ENCODE data around the gene RFX3. TPM values are rescaled to one million over a fixed set of nuclear protein-coding genes. Genes with fewer than 3 reads are reported as not detected.

RFX3 gene
- total and polyA plus RNA-seq, 2 of the 13 experiments (the other 11 are each of a cell fraction or from before 2014, with no cell fraction given) = 2.7 to 5.3 TPM

DNA sequence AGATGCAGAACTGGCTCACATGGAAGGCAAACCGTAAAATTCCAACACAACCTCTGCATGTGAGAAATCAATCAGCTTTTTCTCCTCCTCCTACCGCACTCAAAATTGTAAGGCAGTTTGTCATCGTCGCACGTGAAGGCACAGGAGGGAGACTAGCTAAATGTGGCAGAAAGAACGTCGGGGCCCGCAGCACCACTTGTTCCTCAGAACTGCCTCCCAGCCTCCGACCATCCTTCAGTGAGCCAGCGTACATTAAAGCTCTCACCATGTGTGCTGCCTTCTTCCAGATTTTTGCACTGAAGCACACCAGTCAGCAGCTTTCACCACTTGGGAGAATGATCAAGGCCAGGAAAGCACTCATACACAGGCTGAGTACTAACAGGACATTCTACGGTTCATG is 105.9 kb downstream of the RFX3 start:
- H2AFZ ChIP-seq (ENCODE audit: low read length) = no peak overlapping the region
- H3K9ac ChIP-seq (ENCODE audit: insufficient read depth, low read depth, low read length) = no peak overlapping the region
- H3K4me3 ChIP-seq (replicated peaks in 1 of 3; ENCODE audit: insufficient read depth in 1 of 3, low read depth in 2 of 3, low read length in 3 of 3) = no peak overlapping the region
- DNase-seq (ENCODE audit: low spot score) (no peak), FAIRE-seq (no peak), ATAC-seq (no peak)
- POLR2A ChIA-PET = no interaction called here
- no peak overlapping the region for H3K27ac ChIP-seq (ENCODE audit: extremely low read length, insufficient read depth, low read length)
- no TSS peak for BruUV-seq (replicated peaks)
- intact Hi-C loops (cut with micrococcal nuclease; ENCODE audit: unreplicated experiment) (no loop called here), in situ Hi-C loops (cut with HindIII; ENCODE audit: extremely low pct_ligation_motif_present, low pct_unique_long_range_greater_than_20kb) (no loop called here)
- no peaks in the 10 kb centered on the region for H4K20me1 ChIP-seq (ENCODE audit: insufficient read depth, low read length)
- TF ChIP-seq ZNF761 (CRISPR knock-in tag; conservative IDR thresholded peaks at IDR 0.05) (no peak), NR2C2 (CRISPR knock-in tag; IDR thresholded peaks at IDR 0.05; ENCODE audit: borderline replicate concordance) (no peak), NFIC (IDR thresholded peaks at IDR 0.05; ENCODE audit: low read length) (no peak), CBX2 (IDR thresholded peaks at IDR 0.05; ENCODE audit: low read depth, low read length) (no peak), CBX2 (CRISPR knock-in tag; IDR thresholded peaks at IDR 0.05; ENCODE audit: low read depth) (no peak), MED13 (CRISPR knock-in tag; IDR thresholded peaks at IDR 0.05) (no peak), PHF20 (CRISPR knock-in tag; IDR thresholded peaks at IDR 0.05) (no peak), ZNF781 (CRISPR knock-in tag; IDR thresholded peaks at IDR 0.05; ENCODE audit: borderline replicate concordance, not compliant biosample characterization) (no peak), HCFC1 (IDR thresholded peaks at IDR 0.05; ENCODE audit: low read depth, low read length) (no peak), ZBTB20 (CRISPR knock-in tag; IDR thresholded peaks at IDR 0.05; ENCODE audit: borderline replicate concordance, low read depth) (no peak), PLRG1 (conservative IDR thresholded peaks at IDR 0.05) (no peak), TBX3 (IDR thresholded peaks at IDR 0.05; ENCODE audit: borderline replicate concordance) (no peak), ZNF367 (CRISPR knock-in tag; IDR thresholded peaks at IDR 0.05; ENCODE audit: borderline replicate concordance) (no peak), ZNF12 (CRISPR knock-in tag; IDR thresholded peaks at IDR 0.05) (no peak), SP1 (IDR thresholded peaks at IDR 0.05) (no peak), SP1 (CRISPR knock-in tag; IDR thresholded peaks at IDR 0.05) (no peak)
- TF ChIP-seq, protein P1, sequence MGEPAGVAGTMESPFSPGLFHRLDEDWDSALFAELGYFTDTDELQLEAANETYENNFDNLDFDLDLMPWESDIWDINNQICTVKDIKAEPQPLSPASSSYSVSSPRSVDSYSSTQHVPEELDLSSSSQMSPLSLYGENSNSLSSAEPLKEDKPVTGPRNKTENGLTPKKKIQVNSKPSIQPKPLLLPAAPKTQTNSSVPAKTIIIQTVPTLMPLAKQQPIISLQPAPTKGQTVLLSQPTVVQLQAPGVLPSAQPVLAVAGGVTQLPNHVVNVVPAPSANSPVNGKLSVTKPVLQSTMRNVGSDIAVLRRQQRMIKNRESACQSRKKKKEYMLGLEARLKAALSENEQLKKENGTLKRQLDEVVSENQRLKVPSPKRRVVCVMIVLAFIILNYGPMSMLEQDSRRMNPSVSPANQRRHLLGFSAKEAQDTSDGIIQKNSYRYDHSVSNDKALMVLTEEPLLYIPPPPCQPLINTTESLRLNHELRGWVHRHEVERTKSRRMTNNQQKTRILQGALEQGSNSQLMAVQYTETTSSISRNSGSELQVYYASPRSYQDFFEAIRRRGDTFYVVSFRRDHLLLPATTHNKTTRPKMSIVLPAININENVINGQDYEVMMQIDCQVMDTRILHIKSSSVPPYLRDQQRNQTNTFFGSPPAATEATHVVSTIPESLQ (CRISPR knock-in tag; conservative IDR thresholded peaks at IDR 0.05) = no peak
- TF ChIP-seq, protein P2, sequence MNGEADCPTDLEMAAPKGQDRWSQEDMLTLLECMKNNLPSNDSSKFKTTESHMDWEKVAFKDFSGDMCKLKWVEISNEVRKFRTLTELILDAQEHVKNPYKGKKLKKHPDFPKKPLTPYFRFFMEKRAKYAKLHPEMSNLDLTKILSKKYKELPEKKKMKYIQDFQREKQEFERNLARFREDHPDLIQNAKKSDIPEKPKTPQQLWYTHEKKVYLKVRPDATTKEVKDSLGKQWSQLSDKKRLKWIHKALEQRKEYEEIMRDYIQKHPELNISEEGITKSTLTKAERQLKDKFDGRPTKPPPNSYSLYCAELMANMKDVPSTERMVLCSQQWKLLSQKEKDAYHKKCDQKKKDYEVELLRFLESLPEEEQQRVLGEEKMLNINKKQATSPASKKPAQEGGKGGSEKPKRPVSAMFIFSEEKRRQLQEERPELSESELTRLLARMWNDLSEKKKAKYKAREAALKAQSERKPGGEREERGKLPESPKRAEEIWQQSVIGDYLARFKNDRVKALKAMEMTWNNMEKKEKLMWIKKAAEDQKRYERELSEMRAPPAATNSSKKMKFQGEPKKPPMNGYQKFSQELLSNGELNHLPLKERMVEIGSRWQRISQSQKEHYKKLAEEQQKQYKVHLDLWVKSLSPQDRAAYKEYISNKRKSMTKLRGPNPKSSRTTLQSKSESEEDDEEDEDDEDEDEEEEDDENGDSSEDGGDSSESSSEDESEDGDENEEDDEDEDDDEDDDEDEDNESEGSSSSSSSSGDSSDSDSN (CRISPR knock-in tag; IDR thresholded peaks at IDR 0.05) = no peak
- TF ChIP-seq, protein P3, sequence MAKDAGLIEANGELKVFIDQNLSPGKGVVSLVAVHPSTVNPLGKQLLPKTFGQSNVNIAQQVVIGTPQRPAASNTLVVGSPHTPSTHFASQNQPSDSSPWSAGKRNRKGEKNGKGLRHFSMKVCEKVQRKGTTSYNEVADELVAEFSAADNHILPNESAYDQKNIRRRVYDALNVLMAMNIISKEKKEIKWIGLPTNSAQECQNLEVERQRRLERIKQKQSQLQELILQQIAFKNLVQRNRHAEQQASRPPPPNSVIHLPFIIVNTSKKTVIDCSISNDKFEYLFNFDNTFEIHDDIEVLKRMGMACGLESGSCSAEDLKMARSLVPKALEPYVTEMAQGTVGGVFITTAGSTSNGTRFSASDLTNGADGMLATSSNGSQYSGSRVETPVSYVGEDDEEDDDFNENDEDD (CRISPR knock-in tag; IDR thresholded peaks at IDR 0.05; ENCODE audit: borderline replicate concordance) = no peak
- no peaks in the 10 kb centered on the region for H3K79me2 ChIP-seq (ENCODE audit: insufficient read depth, low read length)
- H3K36me3 ChIP-seq (replicated peaks in 1 of 2; ENCODE audit: control insufficient read depth in 1 of 2, insufficient read depth in 2 of 2, low read length in 2 of 2) = no peaks in the 10 kb centered on the region
- CTCF ChIA-PET (ENCODE audit: low intra/inter-chr PET ratio, low total read pairs) = no interaction called here
- no peak overlapping the region for H3K4me2 ChIP-seq (ENCODE audit: low read depth, low read length)
- H3K27me3 ChIP-seq (ENCODE audit: control insufficient read depth in 1 of 2, insufficient read depth in 2 of 2, low read length in 2 of 2) = no peaks in the 10 kb centered on the region
- H3K9me3 ChIP-seq (ENCODE audit: low read length) = peaks cover 1% of the 10 kb centered on the region; the same call in 1 of the 2 replicates
- H3K4me1 ChIP-seq (ENCODE audit: insufficient read depth, low read length) = peaks cover 5% of the 10 kb centered on the region; the same call in 1 of the 2 replicates
- WGBS (ENCODE audit: low lambda C conversion rate) = 98% methylated on average over 11 of the region's 11 CpGs

Measured in HepG2 (cell line).